ENCODE data around the gene CERK. TPM values are rescaled to one million over a fixed set of nuclear protein-coding genes. Genes with fewer than 3 reads are reported as not detected.
"Not testable (repeated sequence)": the region's sequence is repeated elsewhere in the genome, so short reads cannot be mapped to it uniquely, and the experiment has no call there.

The CERK gene
- total and polyA plus RNA-seq, 7 donors: 13.0 to 38.1 (median 26.9) TPM

DNA sequence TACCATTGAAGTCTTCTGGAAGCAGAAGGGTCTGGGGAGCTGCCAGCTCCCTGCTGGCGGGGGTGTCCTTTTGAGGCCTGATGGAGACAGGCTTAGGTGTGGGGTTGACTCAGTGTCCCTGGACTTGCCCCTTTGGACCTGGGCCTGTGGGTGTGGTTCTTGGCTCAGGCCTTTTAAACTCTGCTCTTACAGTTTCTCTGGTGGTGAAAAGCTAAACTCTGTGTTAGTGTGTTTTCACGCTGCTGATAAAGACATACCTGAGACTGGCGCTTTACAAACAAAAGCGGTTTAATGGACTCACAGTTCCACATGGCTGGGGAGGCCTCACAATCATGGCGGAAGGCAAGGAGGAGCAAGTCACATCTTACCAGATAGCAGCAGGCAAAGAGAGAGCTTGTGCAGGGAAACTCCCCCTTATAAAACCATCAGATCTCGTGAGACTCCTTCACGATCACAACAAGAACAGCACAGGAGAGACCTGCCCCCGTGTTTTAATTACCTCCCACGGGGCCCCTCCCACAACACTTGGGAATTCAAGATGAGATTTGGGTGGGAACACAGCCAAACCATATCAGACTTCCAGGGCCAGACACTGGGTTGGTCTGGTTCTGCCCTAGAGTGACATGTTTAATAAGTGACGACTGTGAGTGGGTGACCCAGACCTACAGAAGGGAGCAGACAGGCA, 91.4 kb downstream of the CERK start:
- TF ChIP-seq, protein P1, sequence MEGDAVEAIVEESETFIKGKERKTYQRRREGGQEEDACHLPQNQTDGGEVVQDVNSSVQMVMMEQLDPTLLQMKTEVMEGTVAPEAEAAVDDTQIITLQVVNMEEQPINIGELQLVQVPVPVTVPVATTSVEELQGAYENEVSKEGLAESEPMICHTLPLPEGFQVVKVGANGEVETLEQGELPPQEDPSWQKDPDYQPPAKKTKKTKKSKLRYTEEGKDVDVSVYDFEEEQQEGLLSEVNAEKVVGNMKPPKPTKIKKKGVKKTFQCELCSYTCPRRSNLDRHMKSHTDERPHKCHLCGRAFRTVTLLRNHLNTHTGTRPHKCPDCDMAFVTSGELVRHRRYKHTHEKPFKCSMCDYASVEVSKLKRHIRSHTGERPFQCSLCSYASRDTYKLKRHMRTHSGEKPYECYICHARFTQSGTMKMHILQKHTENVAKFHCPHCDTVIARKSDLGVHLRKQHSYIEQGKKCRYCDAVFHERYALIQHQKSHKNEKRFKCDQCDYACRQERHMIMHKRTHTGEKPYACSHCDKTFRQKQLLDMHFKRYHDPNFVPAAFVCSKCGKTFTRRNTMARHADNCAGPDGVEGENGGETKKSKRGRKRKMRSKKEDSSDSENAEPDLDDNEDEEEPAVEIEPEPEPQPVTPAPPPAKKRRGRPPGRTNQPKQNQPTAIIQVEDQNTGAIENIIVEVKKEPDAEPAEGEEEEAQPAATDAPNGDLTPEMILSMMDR (IDR thresholded peaks at IDR 0.05): no peak
- whole genome bisulfite sequencing, 3 donors: 80 to 86% (median 82%) methylated on average over 10 of the region's 10 CpGs

DNA sequence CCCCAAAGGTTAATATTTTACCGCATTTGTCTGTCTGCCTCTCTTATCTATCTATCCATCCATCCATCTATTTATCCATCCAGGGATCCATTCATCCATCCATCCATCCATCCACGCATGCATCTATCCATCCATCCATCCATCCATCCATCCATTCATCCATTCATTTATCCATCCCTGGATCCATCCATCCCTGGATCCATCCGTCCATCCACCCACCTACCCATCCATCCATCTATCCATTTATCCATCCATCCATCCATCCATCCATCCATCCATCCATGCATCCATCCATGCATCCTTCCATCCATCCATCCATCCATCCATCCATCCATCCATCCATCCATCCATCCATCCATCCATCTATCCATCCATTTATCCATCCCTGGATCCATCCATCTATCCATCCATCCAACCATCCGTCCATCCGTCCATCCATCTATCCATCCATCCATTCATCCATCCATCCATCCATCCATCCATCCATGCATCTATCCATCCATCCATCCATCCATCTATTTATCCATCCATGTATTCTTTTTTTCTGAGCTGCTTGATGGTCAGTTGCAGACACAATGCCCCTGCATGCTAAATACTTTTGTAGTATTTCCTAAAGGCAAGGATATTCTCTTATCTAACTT, 95.1 kb downstream of the CERK start:
- H3K4me3 ChIP-seq; H3K36me3 ChIP-seq (ENCODE audit: insufficient read depth in 1 of 2, low read depth in 1 of 2); H3K27ac ChIP-seq; intact Hi-C loops (cut with DNase I); H3K9me3 ChIP-seq; ATAC-seq; DNase-seq; H3K27me3 ChIP-seq (ENCODE audit: insufficient read depth in 3 of 3, low read length in 2 of 3): not testable (repeated sequence)
- peaks cover 34% of the 10 kb centered on the region for H3K4me1 ChIP-seq
- WGBS, 3 donors: 89 to 93% (median 91%) methylated on average over 5 of the region's 5 CpGs

More for the DNA sequence above, 91.4 kb downstream of the CERK start:
- DNase-seq (no peak), ATAC-seq (no peak)
- Histone ChIP-seq H3K27me3 (ENCODE audit: insufficient read depth in 3 of 3, low read length in 2 of 3) (no peaks in the 10 kb centered on the region), H3K9me3 (no peaks in the 10 kb centered on the region), H3K4me1 (peaks cover 31% of the 10 kb centered on the region), H3K36me3 (ENCODE audit: insufficient read depth in 1 of 2, low read depth in 1 of 2) (no peaks in the 10 kb centered on the region), H3K27ac (no peak overlapping the region), H3K4me3 (no peak overlapping the region)
- intact Hi-C loops (cut with DNase I): no loop called here

DNA sequence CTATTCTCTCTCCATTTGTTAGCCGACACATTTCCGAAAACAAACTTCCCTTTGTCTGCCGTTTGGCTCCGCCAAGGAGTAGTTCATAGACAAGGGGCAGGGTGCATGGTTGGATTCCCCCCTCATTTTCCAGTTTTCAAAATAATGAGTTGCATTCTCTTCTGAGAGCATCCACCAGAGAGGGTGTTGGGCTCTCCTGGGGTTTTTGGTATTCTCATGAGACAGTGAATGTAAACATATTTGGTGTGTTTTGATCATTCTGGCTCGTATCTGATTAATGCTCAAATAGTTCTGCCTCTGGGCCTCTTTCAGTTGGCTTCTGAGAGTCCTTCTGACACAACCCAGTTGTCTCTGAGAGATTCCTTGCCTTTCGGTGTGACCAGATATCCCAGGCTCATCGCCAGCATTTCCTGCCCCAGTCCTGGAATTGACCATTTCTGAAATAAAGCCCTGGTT, 96.2 kb downstream of the CERK start:
- TF ChIP-seq, protein P1 (IDR thresholded peaks at IDR 0.05): no peak
- Histone ChIP-seq H3K27me3 (ENCODE audit: insufficient read depth in 3 of 3, low read length in 2 of 3) (no peaks in the 10 kb centered on the region), H3K9me3 (no peaks in the 10 kb centered on the region), H3K36me3 (ENCODE audit: insufficient read depth in 1 of 2, low read depth in 1 of 2) (peaks cover 0 to 6% of the 10 kb centered on the region in 2 donors), H3K27ac (no peak overlapping the region), H3K4me1 (peaks cover 37% of the 10 kb centered on the region), H3K4me3 (no peak overlapping the region)
- no peak for ATAC-seq
- intact Hi-C loops (cut with DNase I): no loop called here
- no peak for DNase-seq
- WGBS, 3 donors: 71 to 77% (median 72%) methylated on average over 7 of the region's 7 CpGs

DNA sequence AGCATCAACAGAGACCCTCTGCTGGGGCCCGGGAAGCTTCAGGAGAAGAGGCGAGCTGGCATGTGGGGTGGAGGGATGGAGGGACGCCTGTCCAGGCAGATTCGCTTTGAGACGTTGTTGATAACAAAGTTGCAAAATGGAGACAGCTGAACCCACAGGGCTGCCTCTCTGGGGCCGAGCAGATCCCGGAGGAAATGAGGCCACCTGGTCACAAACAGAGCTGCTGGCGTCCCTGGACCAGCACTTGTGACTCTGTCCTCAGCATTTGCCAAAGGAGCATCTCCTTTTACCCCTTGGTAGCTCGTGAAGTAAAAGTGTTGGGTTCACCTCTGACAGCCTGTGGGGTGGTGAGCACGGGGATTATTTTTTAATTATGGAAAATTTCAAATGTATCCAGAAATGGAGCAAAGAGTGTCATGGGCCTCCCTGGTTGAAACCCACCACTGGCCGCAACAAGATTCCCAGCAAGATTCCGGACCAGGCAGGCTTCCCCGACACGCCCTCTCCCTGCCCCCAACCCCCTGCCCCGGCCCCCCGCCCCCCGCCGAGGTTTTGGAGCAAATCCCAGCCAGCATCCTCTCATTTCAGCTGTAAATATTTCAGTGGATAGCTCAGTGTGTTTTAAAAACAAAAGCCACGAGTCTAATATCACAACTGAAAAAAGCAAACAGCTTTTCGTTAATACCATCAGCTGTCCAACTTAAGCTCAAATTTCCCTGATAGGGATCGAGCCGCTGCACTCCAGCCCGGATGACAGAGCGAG, 97.6 kb downstream of the CERK start:
- ATAC-seq (no peak), DNase-seq (no peak)
- Histone ChIP-seq H3K4me1 (peaks cover 48% of the 10 kb centered on the region), H3K4me3 (no peak overlapping the region), H3K27me3 (ENCODE audit: insufficient read depth in 3 of 3, low read length in 2 of 3) (no peaks in the 10 kb centered on the region), H3K27ac (no peak overlapping the region), H3K36me3 (ENCODE audit: insufficient read depth in 1 of 2, low read depth in 1 of 2) (peaks cover 0 to 6% of the 10 kb centered on the region in 2 donors), H3K9me3 (no peaks in the 10 kb centered on the region)
- TF ChIP-seq, protein P1 (IDR thresholded peaks at IDR 0.05): no peak
- intact Hi-C loops (cut with DNase I): no loop called here
- 52 to 58% (median 53%) methylated on average over 24 of the region's 24 CpGs for WGBS, 3 donors

DNA sequence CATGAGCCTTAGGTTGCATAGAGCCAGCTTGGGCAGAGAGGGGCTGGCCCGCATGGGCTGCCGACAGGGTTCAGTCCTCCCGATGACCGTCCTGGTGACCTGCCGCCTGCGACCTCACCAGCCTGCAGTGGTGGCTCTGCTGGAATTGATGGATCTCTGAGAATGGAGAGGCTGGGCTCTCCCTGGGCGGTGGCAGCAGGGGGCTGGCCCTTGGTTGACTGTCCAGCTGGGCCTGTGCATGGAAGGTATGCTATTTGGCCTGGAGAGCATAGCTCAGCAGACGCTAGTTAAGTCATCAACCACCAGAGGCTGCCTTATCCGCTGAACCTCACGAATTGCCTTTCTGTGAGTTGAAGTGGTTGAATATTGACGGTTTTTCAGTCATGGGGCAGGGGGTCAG, 98.2 kb downstream of the CERK start:
- TF ChIP-seq, protein P1 (IDR thresholded peaks at IDR 0.05): no peak
- ATAC-seq (no peak), DNase-seq (no peak)
- peaks cover 48% of the 10 kb centered on the region for H3K4me1 ChIP-seq
- 87 to 93% (median 92%) methylated on average over 11 of the region's 11 CpGs for WGBS, 3 donors
- intact Hi-C loops (cut with DNase I): loop anchor here in 1 of 2 donors (5.0 kb wide), 1 partner anchor 43 kb away; no protein-coding TSS in a partner anchor
- H3K4me3 ChIP-seq: no peak overlapping the region
- peaks cover 0 to 6% of the 10 kb centered on the region in 2 donors for H3K36me3 ChIP-seq (ENCODE audit: insufficient read depth in 1 of 2, low read depth in 1 of 2)
- H3K27ac ChIP-seq: no peak overlapping the region
- no peaks in the 10 kb centered on the region for H3K27me3 ChIP-seq (ENCODE audit: insufficient read depth in 3 of 3, low read length in 2 of 3)
- no peaks in the 10 kb centered on the region for H3K9me3 ChIP-seq

All from psoas muscle (tissue), 8 donors.